RWPE2 (cell line): ENCODE data around the gene PTPRD.
A peak's percentile ranks its signal among the peaks of the same experiment; 100 is the strongest.

ENCODE experiments used
- ATAC-seq: fragments of 200-7000 bp; cut with Tn5 transposase; 3 replicates; pipeline ENCODE4 v1.9.1; 2021; ENCODE audit warnings: low read depth
- DNase-seq: peaks from one replicate; pipeline ENCODE4 v3.0.0-alpha.2; 2020; ENCODE audit warnings: low spot score
- H3K27ac ChIP-seq: fragments of 450-650 bp; 2 replicates; pipeline ENCODE4 v1.5.1; 2017; ENCODE audit warnings: mild to moderate bottlenecking; ENCODE audit not compliant: poor library complexity, severe bottlenecking
- H3K27me3 ChIP-seq: fragments of 250-450 bp; sonication (Bioruptor Pico); 2 replicates; pipeline ENCODE4 v1.5.1; 2021; ENCODE audit warnings: mild to moderate bottlenecking, moderate library complexity; ENCODE audit not compliant: insufficient read depth, poor library complexity, severe bottlenecking
- H3K36me3 ChIP-seq: fragments of 250-450 bp; sonication (Bioruptor Pico); 2 replicates; pipeline ENCODE4 v1.5.1; 2020; ENCODE audit warnings: low read depth, mild to moderate bottlenecking, moderate library complexity
- H3K4me1 ChIP-seq: fragments of 250-450 bp; sonication (Bioruptor Pico); 2 replicates; pipeline ENCODE4 v1.5.1; 2021; ENCODE audit warnings: mild to moderate bottlenecking, moderate library complexity; ENCODE audit not compliant: insufficient read depth, poor library complexity, severe bottlenecking
- H3K4me3 ChIP-seq: fragments of 250-450 bp; sonication (Bioruptor Pico); 2 replicates; pipeline ENCODE4 v1.5.1; 2021; ENCODE audit warnings: mild to moderate bottlenecking, moderate library complexity; ENCODE audit not compliant: severe bottlenecking
- H3K9me3 ChIP-seq: fragments of 250-450 bp; sonication (Bioruptor Pico); 2 replicates; pipeline ENCODE4 v1.5.1; 2021; ENCODE audit warnings: mild to moderate bottlenecking, moderate library complexity; ENCODE audit not compliant: severe bottlenecking
- TF ChIP-seq, protein P1 (sequence below): fragments of 450-650 bp; IDR thresholded peaks from one replicate; pipeline ENCODE4 v1.5.1; 2017; ENCODE audit warnings: mild to moderate bottlenecking, moderate library complexity; ENCODE audit not compliant: poor library complexity, severe bottlenecking

The PTPRD gene

DNA sequence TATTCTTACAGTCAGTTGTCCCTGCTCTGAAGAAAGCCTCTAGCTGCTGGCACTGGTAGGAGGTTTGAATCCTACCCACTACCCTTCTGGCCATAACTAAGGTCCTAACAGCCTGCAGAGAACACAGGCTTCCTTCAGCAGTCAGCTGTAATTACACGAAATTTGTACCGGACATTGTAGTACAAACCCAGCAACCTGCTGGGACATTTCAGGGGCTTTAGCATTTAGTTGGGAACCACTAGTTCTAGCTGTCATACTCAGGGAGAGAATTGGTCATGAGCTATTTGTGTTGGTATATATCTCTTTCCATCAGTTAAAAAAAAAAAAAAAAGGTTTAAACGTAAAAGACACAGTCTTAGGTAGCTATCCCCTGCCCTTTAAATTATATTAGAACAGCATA is 1743.0 kb downstream of the PTPRD start:
- Histone ChIP-seq H3K4me3 (no peak overlapping the region), H3K27me3 (no peaks in the 10 kb centered on the region), H3K9me3 (no peaks in the 10 kb centered on the region), H3K4me1 (no peaks in the 10 kb centered on the region), H3K36me3 (no peaks in the 10 kb centered on the region), H3K27ac (no peak overlapping the region)
- DNase-seq (no peak), ATAC-seq (no peak)
- TF ChIP-seq, protein P1, sequence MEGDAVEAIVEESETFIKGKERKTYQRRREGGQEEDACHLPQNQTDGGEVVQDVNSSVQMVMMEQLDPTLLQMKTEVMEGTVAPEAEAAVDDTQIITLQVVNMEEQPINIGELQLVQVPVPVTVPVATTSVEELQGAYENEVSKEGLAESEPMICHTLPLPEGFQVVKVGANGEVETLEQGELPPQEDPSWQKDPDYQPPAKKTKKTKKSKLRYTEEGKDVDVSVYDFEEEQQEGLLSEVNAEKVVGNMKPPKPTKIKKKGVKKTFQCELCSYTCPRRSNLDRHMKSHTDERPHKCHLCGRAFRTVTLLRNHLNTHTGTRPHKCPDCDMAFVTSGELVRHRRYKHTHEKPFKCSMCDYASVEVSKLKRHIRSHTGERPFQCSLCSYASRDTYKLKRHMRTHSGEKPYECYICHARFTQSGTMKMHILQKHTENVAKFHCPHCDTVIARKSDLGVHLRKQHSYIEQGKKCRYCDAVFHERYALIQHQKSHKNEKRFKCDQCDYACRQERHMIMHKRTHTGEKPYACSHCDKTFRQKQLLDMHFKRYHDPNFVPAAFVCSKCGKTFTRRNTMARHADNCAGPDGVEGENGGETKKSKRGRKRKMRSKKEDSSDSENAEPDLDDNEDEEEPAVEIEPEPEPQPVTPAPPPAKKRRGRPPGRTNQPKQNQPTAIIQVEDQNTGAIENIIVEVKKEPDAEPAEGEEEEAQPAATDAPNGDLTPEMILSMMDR: no peak

DNA sequence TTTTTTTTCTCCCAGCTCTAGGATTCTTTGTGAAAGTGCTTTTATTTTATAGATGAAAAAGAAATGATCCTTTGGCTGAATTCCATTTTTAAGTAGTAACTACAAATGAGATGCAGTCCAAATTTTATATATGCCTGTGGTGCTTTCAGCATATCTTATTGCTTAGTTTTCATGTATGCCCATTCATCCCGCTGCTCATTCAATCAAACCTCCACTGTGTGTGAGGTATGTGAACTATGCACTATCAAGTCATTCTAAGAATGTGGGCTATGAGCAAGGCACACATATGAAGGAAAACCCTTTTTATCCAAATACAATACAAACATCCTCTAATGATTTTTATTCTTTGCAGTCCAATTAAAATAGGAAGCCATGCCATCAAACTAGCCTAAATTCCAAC is 1744.2 kb downstream of the PTPRD start:
- Histone ChIP-seq H3K27me3 (no peaks in the 10 kb centered on the region), H3K4me1 (no peaks in the 10 kb centered on the region), H3K9me3 (no peaks in the 10 kb centered on the region), H3K27ac (no peak overlapping the region), H3K36me3 (no peaks in the 10 kb centered on the region), H3K4me3 (no peak overlapping the region)
- no peak for ATAC-seq
- DNase-seq: no peak
- TF ChIP-seq, protein P1: no peak

DNA sequence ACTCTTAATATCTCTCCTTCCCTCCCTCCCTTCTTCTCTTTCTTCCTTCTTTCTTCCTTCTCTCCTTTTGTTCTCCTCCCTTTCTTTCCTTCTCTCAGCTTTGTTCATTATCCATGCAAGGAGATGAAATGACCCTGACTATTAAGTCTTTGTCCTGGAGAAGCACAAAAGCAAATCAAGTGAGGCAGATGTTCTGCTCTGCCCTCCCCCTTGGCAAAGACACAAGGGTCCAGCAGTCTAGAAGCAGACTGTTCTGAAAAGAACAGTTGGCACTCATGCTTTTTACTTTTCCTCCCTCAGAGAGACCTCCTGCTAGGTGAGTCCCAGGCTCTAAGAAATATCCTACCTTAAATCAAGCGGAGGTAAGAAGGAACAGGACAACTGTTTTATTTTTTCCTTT is 1745.7 kb downstream of the PTPRD start:
- Histone ChIP-seq H3K27me3 (no peaks in the 10 kb centered on the region), H3K4me1 (no peaks in the 10 kb centered on the region), H3K4me3 (no peak overlapping the region), H3K27ac (no peak overlapping the region), H3K9me3 (no peaks in the 10 kb centered on the region), H3K36me3 (no peaks in the 10 kb centered on the region)
- no peak for ATAC-seq
- DNase-seq: no peak
- TF ChIP-seq, protein P1: no peak

DNA sequence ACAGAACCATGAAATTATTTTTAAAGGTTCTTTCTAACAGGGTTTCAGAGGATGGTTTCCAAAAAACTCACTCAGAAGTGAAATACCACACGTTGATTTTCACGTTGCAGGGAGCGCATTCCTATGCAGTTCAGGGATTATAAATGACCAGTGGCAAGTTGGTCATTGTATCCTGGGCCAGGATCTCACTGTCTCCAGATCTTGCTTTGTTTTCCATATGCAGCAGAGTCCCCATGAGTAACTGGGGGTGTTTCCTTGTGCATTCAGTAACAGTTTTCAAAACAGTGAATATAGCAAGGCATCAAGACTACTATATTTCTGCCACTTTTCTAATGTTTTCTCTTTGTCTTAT is 1748.3 kb downstream of the PTPRD start:
- H3K27me3 ChIP-seq: peaks cover 8% of the 10 kb centered on the region
- no peak overlapping the region for H3K27ac ChIP-seq
- no peaks in the 10 kb centered on the region for H3K36me3 ChIP-seq
- H3K9me3 ChIP-seq: no peaks in the 10 kb centered on the region
- DNase-seq (no peak), ATAC-seq (no peak)
- no peak overlapping the region for H3K4me3 ChIP-seq
- TF ChIP-seq, protein P1: no peak
- H3K4me1 ChIP-seq: no peaks in the 10 kb centered on the region

DNA sequence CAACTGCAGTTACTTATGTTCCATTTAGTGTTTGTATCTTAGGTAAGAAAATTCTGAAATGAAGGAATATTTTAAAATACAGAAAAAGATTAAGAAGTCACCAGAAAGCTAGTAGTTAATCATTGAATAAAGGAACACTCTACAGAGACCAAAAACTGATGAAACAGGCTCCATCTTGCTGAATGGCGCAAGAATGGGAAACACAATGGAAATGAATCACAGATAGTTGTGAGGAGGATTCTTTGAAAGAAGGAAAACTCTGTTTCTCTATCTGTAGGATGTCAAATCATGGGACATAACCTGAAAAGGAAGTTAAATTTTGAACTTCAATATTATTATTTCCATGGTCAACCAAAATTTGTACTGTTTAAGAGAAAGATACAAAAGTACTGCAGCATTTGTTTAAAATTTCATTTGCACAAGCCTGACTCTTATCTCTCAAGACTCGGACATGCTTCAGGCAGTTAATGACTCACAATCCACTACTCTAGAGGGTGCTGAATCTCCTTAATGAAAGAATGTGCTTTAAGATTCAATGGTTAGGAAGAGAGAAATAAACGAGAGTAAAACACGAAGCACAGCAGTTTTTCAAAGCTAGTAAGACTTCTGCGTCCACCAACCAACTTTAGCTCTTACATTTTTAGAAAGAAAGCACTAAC is 1748.8 kb downstream of the PTPRD start:
- H3K4me3 ChIP-seq: no peak overlapping the region
- DNase-seq: no peak
- H3K36me3 ChIP-seq: no peaks in the 10 kb centered on the region
- no peaks in the 10 kb centered on the region for H3K9me3 ChIP-seq
- H3K27me3 ChIP-seq: peaks cover 13% of the 10 kb centered on the region
- H3K4me1 ChIP-seq: no peaks in the 10 kb centered on the region
- peak; percentile 63; the same call in 1 of the 3 replicates for ATAC-seq
- H3K27ac ChIP-seq: no peak overlapping the region
- TF ChIP-seq, protein P1: no peak
